Measurements from ENCODE around the gene MPG.

DNA sequence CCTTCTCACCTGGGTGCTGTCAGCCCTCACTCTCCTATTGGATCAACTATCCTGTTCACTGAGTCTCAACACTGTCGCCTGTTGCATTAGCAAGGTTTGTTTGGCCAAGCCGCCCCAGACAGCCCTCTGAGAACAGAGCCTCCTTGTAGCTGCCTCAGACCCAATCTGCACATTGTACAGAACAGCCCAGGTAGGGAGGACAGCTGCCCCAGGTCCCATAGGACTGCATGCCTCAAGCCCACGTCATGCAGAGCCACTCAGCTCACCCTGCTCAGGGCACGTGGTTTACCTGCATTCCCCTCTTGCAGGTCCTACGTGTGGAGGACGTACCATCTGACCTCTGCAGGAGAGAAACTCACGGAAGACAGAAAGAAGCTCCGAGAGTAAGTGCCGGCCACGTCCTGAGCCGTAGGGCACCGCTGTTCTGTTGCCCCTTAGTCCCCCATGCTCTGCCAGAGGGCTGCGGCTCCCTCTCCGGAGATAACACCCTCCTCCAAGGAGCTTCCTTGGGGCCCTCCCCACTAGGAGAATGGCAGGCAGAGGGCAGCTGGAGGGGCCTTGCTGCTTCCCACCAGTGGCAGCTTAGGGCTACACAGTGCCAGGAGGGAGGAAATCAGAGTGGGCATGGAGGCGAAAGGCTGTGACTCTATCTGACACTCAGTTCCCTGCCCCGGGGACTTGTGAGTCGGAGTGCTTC is 21.6 kb upstream of the MPG start:
- TF ChIP-seq POLR2A (IDR thresholded peaks at IDR 0.05; ENCODE audit: low read length) (no peak), GATA1 (IDR thresholded peaks at IDR 0.05; ENCODE audit: low read depth, low read length) (no peak)

Data from erythroblast (primary cell).